ENCODE data around the gene ARHGAP35.

ARHGAP35 gene

GRCh38 chr19:46901701-46902401 lies 41.1 kb downstream of the ARHGAP35 start:
- peaks cover 14% of the 10 kb centered on the region for H3K4me1 ChIP-seq (ENCODE audit: control insufficient read depth, low read depth, low read length)

GRCh38 chr19:46902402-46902766 lies 41.6 kb downstream of the ARHGAP35 start:
- no peak overlapping the region for H3K56ac ChIP-seq (ENCODE audit: low read length)
- no peaks in the 10 kb centered on the region for H3K36me3 ChIP-seq (ENCODE audit: control insufficient read depth, insufficient read depth, low read length)
- no peak overlapping the region for H4K8ac ChIP-seq (ENCODE audit: low read depth, low read length)
- H3K4ac ChIP-seq (ENCODE audit: low read depth, low read length) = no peak overlapping the region
- no peak overlapping the region for H3K27ac ChIP-seq (ENCODE audit: low read depth, low read length)
- no peak overlapping the region for H3K23ac ChIP-seq (ENCODE audit: low read length)
- H3K79me1 ChIP-seq (ENCODE audit: low read length) = peaks cover 21% of the 10 kb centered on the region
- H2BK5ac ChIP-seq (ENCODE audit: low read length) = no peak overlapping the region
- H3K9ac ChIP-seq (ENCODE audit: low read length) = no peak overlapping the region
- peak; percentile 40 for DNase-seq
- H2AK5ac ChIP-seq (ENCODE audit: low read length) = no peak overlapping the region
- H3K27me3 ChIP-seq (ENCODE audit: insufficient read depth, low read length, poor library complexity) = no peaks in the 10 kb centered on the region
- no peak overlapping the region for H3K18ac ChIP-seq (ENCODE audit: low read length)
- WGBS (ENCODE audit: extremely low coverage, insufficient coverage, low lambda C conversion rate) = no CpG with 5 or more reads among the region's 4 CpGs
- H3K4me1 ChIP-seq (ENCODE audit: control insufficient read depth, low read depth, low read length) = peaks cover 14% of the 10 kb centered on the region
- H3K79me2 ChIP-seq (ENCODE audit: control insufficient read depth, insufficient read depth, low read length) = peaks cover 28% of the 10 kb centered on the region
- H2BK15ac ChIP-seq (replicated peaks; ENCODE audit: low read depth) = no peak overlapping the region
- no peak overlapping the region for H3K4me3 ChIP-seq (ENCODE audit: low read length)
- H2BK120ac ChIP-seq (ENCODE audit: low read depth, low read length) = no peak overlapping the region
- H4K5ac ChIP-seq (ENCODE audit: low read length) = no peak overlapping the region
- H3K4me2 ChIP-seq (ENCODE audit: low read length) = no peak overlapping the region

More at GRCh38 chr19:46901701-46902401, 41.1 kb downstream of the ARHGAP35 start:
- H2BK120ac ChIP-seq (ENCODE audit: low read depth, low read length) = no peak overlapping the region
- H2BK15ac ChIP-seq (replicated peaks; ENCODE audit: low read depth) = no peak overlapping the region
- H3K79me1 ChIP-seq (ENCODE audit: low read length) = peaks cover 23% of the 10 kb centered on the region
- no peaks in the 10 kb centered on the region for H3K36me3 ChIP-seq (ENCODE audit: control insufficient read depth, insufficient read depth, low read length)
- no peak overlapping the region for H3K4me2 ChIP-seq (ENCODE audit: low read length)
- no peak overlapping the region for H3K9ac ChIP-seq (ENCODE audit: low read length)
- no peak overlapping the region for H3K23ac ChIP-seq (ENCODE audit: low read length)
- peaks cover 30% of the 10 kb centered on the region for H3K79me2 ChIP-seq (ENCODE audit: control insufficient read depth, insufficient read depth, low read length)
- H3K27ac ChIP-seq (ENCODE audit: low read depth, low read length) = no peak overlapping the region
- no peak for DNase-seq
- no peak overlapping the region for H2AK5ac ChIP-seq (ENCODE audit: low read length)
- no peak overlapping the region for H2BK5ac ChIP-seq (ENCODE audit: low read length)
- no peak overlapping the region for H3K4me3 ChIP-seq (ENCODE audit: low read length)
- no peaks in the 10 kb centered on the region for H3K27me3 ChIP-seq (ENCODE audit: insufficient read depth, low read length, poor library complexity)
- H4K5ac ChIP-seq (ENCODE audit: low read length) = no peak overlapping the region
- H3K56ac ChIP-seq (ENCODE audit: low read length) = no peak overlapping the region
- no peak overlapping the region for H3K18ac ChIP-seq (ENCODE audit: low read length)
- no peak overlapping the region for H4K8ac ChIP-seq (ENCODE audit: low read depth, low read length)
- H3K4ac ChIP-seq (ENCODE audit: low read depth, low read length) = no peak overlapping the region

- WGBS (ENCODE audit: extremely low coverage, insufficient coverage, low lambda C conversion rate) = no CpG with 5 or more reads among the region's 3 CpGs
- Histone ChIP-seq H3K4me2 (ENCODE audit: low read length) (no peak overlapping the region), H2AK5ac (ENCODE audit: low read length) (no peak overlapping the region), H3K27me3 (ENCODE audit: insufficient read depth, low read length, poor library complexity) (no peaks in the 10 kb centered on the region), H3K79me1 (ENCODE audit: low read length) (peaks cover 21% of the 10 kb centered on the region), H4K5ac (ENCODE audit: low read length) (no peak overlapping the region), H3K4me1 (ENCODE audit: control insufficient read depth, low read depth, low read length) (peaks cover 14% of the 10 kb centered on the region), H3K27ac (ENCODE audit: low read depth, low read length) (no peak overlapping the region), H2BK5ac (ENCODE audit: low read length) (no peak overlapping the region), H3K23ac (ENCODE audit: low read length) (no peak overlapping the region), H3K4ac (ENCODE audit: low read depth, low read length) (no peak overlapping the region), H3K79me2 (ENCODE audit: control insufficient read depth, insufficient read depth, low read length) (peaks cover 28% of the 10 kb centered on the region), H3K56ac (ENCODE audit: low read length) (no peak overlapping the region), H3K36me3 (ENCODE audit: control insufficient read depth, insufficient read depth, low read length) (no peaks in the 10 kb centered on the region), H2BK120ac (ENCODE audit: low read depth, low read length) (no peak overlapping the region), H3K4me3 (ENCODE audit: low read length) (no peak overlapping the region), H4K8ac (ENCODE audit: low read depth, low read length) (no peak overlapping the region), H3K9ac (ENCODE audit: low read length) (no peak overlapping the region), H3K18ac (ENCODE audit: low read length) (no peak overlapping the region), H2BK15ac (replicated peaks; ENCODE audit: low read depth) (no peak overlapping the region)
- DNase-seq = peak; percentile 84
Measured at GRCh38 chr19:46903458-46903857, 42.7 kb downstream of the ARHGAP35 start.

DNA sequence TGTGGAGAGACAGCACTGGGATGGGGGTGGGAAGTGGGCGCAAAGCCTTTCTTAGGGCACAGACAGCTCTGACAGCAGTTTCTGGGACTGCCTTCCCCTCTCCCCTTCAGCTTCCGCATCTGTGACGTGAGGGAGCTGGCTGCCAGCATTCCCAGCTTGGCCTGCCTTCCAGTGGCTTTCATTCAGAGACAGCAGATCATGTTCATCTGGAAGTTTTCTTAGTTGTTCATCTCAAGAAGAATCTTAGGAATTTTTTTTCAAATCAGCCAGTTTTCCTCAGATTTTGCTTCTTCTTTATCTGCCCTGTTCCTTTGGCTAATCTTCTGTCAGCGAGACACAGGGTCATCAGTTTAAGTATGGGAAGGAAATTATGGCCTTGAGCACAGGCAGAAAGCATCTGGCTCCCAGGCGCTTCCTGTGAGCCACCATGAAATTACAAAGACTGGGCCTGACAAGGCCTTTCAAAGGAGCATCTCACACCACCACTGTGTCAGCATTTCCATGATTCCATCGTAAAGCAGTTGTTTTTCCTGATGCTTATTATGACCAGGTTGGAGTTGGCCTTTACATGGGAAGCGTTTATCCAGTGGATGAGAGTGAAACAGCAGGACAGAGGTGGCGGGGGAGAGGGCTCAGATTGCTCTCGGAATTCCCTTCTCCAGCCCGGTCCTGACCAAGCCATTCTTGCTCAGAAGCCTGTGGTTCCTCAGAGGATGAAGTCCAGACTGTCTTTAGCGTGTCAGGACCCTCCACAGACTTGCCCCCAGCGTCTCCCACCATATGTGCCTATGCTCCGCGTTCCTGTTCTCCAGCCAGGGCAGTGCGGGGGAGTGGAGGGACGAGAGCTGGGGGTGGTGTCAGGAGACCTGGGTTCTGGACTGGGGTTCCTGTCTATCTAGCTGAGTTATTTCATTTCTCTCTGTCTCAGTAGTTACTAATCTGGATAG lies 43.6 kb downstream of the ARHGAP35 start:
- no peak overlapping the region for H2BK120ac ChIP-seq (ENCODE audit: low read depth, low read length)
- no peak overlapping the region for H3K4me3 ChIP-seq (ENCODE audit: low read length)
- H2BK5ac ChIP-seq (ENCODE audit: low read length) = no peak overlapping the region
- H3K79me2 ChIP-seq (ENCODE audit: control insufficient read depth, insufficient read depth, low read length) = peaks cover 30% of the 10 kb centered on the region
- H3K4ac ChIP-seq (ENCODE audit: low read depth, low read length) = no peak overlapping the region
- no peak overlapping the region for H3K18ac ChIP-seq (ENCODE audit: low read length)
- H3K4me1 ChIP-seq (ENCODE audit: control insufficient read depth, low read depth, low read length) = peaks cover 14% of the 10 kb centered on the region
- no peak overlapping the region for H3K23ac ChIP-seq (ENCODE audit: low read length)
- H3K56ac ChIP-seq (ENCODE audit: low read length) = peak overlapping the region; percentile 19
- H3K4me2 ChIP-seq (ENCODE audit: low read length) = no peak overlapping the region
- H3K27me3 ChIP-seq (ENCODE audit: insufficient read depth, low read length, poor library complexity) = no peaks in the 10 kb centered on the region
- peak; percentile 70 for DNase-seq
- no peak overlapping the region for H2BK15ac ChIP-seq (replicated peaks; ENCODE audit: low read depth)
- H4K5ac ChIP-seq (ENCODE audit: low read length) = no peak overlapping the region
- no peak overlapping the region for H3K27ac ChIP-seq (ENCODE audit: low read depth, low read length)
- WGBS (ENCODE audit: extremely low coverage, insufficient coverage, low lambda C conversion rate) = no CpG with 5 or more reads among the region's 16 CpGs
- peak overlapping the region; percentile 8 for H3K9ac ChIP-seq (ENCODE audit: low read length)
- H3K36me3 ChIP-seq (ENCODE audit: control insufficient read depth, insufficient read depth, low read length) = no peaks in the 10 kb centered on the region
- H3K79me1 ChIP-seq (ENCODE audit: low read length) = peaks cover 22% of the 10 kb centered on the region
- H2AK5ac ChIP-seq (ENCODE audit: low read length) = no peak overlapping the region
- no peak overlapping the region for H4K8ac ChIP-seq (ENCODE audit: low read depth, low read length)

- Histone ChIP-seq H3K4me3 (ENCODE audit: low read length) (no peak overlapping the region), H3K27ac (ENCODE audit: low read depth, low read length) (no peak overlapping the region), H3K18ac (ENCODE audit: low read length) (no peak overlapping the region), H4K8ac (ENCODE audit: low read depth, low read length) (no peak overlapping the region), H3K4me1 (ENCODE audit: control insufficient read depth, low read depth, low read length) (peaks cover 14% of the 10 kb centered on the region), H3K79me1 (ENCODE audit: low read length) (peaks cover 20% of the 10 kb centered on the region), H3K9ac (ENCODE audit: low read length) (no peak overlapping the region), H3K27me3 (ENCODE audit: insufficient read depth, low read length, poor library complexity) (no peaks in the 10 kb centered on the region), H3K23ac (ENCODE audit: low read length) (no peak overlapping the region), H2AK5ac (ENCODE audit: low read length) (no peak overlapping the region), H2BK5ac (ENCODE audit: low read length) (no peak overlapping the region), H2BK120ac (ENCODE audit: low read depth, low read length) (no peak overlapping the region), H2BK15ac (replicated peaks; ENCODE audit: low read depth) (no peak overlapping the region), H4K5ac (ENCODE audit: low read length) (no peak overlapping the region), H3K4me2 (ENCODE audit: low read length) (no peak overlapping the region), H3K79me2 (ENCODE audit: control insufficient read depth, insufficient read depth, low read length) (peaks cover 30% of the 10 kb centered on the region), H3K36me3 (ENCODE audit: control insufficient read depth, insufficient read depth, low read length) (no peaks in the 10 kb centered on the region), H3K4ac (ENCODE audit: low read depth, low read length) (no peak overlapping the region), H3K56ac (ENCODE audit: low read length) (no peak overlapping the region)
- no peak for DNase-seq
- WGBS (ENCODE audit: extremely low coverage, insufficient coverage, low lambda C conversion rate) = no CpG with 5 or more reads among the region's 2 CpGs
Measured at GRCh38 chr19:46906221-46906620, 45.4 kb downstream of the ARHGAP35 start.

Measured in mesendoderm (in vitro differentiated cells).